NCI-H187 (cell line): ENCODE data around the gene MECP2.
A peak's percentile ranks its signal among the peaks of the same experiment; 100 is the strongest.

Experiments
- DNase-seq, 2 experiments: peaks; one replicate each; lab custom pipeline; 2025; lab: John Stamatoyannopoulos, UW

The MECP2 gene

DNA sequence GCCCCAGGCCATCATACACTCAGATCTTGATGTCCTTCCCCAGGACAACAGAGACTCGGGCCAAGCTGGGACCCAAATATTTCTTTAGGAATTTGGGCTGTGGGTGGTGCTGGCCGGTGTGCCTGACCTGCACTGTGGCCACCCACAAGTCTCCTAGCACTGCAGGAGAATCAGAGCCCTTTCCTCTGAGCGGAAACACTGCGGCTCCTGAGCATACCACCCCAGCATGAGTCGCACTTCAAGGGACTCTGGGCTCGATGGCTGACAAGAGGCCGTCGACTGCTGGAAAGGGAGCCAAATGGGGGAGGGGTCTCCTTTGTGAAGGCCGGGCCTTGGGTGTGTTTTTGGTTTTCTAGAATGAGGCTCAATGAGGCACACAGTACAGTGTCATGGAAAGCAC, 64.9 kb downstream of the MECP2 start:
- DNase-seq, result no peak

DNA sequence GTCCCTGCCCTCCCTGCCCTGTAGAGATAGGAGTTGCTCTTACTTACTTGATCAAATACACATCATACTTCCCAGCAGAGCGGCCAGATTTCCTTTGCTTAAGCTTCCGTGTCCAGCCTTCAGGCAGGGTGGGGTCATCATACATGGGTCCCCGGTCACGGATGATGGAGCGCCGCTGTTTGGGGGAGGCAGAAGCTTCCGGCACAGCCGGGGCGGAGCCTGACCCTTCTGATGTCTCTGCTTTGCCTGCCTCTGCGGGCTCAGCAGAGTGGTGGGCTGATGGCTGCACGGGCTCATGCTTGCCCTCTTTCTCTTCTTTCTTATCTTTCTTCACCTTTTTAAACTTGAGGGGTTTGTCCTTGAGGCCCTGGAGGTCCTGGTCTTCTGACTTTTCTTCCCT, 65.4 kb downstream of the MECP2 start:
- DNase-seq, result no peak

DNA sequence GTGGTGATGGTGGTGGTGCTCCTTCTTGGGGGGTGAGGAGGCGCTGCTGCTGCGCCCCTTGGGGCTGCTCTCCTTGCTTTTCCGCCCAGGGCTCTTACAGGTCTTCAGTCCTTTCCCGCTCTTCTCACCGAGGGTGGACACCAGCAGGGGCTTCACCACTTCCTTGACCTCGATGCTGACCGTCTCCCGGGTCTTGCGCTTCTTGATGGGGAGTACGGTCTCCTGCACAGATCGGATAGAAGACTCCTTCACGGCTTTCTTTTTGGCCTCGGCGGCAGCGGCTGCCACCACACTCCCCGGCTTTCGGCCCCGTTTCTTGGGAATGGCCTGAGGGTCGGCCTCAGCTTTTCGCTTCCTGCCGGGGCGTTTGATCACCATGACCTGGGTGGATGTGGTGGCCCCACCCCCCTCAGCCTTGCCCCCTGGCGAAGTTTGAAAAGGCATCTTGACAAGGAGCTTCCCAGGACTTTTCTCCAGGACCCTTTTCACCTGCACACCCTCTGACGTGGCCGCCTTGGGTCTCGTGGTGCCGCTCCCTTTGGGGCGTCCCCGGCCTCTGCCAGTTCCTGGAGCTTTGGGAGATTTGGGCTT, 66.7 kb downstream of the MECP2 start:
- no peak for DNase-seq

DNA sequence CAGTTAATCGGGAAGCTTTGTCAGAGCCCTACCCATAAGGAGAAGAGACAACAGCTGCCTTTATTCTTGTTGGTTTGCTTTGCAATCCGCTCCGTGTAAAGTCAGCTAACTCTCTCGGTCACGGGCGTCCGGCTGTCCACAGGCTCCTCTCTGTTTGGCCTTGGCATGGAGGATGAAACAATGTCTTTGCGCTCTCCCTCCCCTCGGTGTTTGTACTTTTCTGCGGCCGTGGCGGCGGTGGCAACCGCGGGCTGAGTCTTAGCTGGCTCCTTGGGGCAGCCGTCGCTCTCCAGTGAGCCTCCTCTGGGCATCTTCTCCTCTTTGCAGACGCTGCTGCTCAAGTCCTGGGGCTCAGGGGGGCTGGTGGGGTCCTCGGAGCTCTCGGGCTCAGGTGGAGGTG, 67.3 kb downstream of the MECP2 start:
- no peak for DNase-seq

DNA sequence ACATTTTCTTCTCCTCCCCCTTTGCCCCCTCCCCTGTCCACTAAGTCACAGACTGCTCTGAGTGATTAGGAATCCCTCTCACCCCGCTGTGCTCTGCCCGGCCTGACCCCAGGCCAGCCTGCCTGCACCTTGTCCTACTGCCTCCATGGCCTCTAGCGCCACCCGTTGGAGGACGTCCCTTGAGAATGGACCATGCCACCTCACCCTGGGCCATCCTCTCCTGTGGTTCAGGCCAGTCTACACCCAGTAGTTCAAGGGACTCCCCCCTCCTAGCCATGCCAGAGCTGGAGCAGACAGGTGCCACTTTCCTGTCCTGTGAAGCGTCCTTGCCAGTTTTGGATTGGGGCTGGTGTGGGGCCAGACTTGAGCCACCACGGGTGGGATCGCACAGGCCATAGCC, 68.1 kb downstream of the MECP2 start:
- DNase-seq, result no peak

DNA sequence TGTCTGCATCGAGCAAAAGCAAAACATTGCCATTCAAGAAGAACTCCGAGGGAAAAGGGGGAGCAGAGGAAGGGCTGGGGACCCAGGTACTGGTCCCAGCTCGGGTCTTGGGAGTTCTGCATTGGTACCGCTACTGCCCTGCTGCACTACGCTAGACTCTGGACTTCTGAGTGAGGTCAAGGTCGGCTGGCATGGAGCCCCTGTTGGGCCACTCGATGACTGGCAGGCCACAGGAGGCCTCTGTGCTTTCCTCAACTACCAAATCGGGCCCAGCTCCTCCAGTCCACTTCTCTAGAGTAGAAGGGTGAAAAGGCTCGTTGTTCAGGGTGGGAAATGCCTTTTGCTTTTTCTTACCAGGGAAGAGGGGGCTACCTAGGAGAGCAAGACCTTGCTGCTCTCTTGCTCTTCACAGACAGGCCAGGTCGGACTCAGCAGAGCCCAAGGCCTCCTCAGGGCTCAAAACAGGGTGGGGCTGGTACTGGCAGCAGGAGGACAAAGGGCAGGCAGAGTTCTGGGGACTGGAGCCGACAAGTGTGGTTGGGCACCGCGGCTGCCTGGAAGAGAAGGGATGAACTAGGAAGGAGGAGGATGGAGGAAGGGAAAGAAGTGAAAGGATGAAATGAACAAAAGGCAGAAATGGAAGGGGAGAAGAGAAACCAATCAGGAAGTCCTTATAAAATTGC, 68.9 kb downstream of the MECP2 start:
- DNase-seq, result no peak

DNA sequence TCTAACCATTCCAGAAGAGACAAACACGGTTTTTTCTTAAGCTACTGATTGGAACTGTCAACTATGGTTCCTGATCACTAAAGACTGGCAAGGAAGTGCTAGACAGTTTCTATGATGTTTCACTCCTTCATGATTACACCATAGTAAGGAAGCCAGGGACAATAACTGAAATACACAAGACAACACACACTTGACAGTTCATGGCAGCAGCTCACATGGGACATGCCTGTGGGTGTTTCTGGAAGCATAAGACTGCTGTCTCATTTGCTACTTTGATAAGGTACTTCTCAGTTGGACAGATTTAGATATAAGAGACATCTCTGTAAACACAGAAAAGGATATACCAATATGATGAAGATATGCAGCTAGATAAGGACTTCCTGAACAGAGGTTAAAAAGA, 69.5 kb downstream of the MECP2 start:
- no peak for DNase-seq

DNA sequence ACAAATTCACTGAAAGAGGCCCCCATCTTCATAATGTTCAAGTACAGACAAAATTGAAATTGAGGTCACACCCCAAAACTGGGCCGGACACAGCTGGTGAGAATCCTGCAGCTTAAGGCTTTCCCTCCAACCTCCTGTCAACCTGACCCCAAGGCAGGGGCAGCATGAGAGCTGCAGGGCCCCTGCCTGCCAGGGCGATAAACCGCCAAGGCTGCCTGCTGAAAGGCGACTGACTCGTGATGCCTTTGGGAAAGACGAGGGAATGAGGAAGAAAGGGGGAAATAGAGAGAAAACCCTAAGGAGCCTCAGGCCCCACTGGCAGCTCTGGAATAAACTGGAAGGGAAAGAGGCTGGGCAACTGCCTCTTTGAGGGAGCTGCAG, 70.5 kb downstream of the MECP2 start:
- no peak for DNase-seq

DNA sequence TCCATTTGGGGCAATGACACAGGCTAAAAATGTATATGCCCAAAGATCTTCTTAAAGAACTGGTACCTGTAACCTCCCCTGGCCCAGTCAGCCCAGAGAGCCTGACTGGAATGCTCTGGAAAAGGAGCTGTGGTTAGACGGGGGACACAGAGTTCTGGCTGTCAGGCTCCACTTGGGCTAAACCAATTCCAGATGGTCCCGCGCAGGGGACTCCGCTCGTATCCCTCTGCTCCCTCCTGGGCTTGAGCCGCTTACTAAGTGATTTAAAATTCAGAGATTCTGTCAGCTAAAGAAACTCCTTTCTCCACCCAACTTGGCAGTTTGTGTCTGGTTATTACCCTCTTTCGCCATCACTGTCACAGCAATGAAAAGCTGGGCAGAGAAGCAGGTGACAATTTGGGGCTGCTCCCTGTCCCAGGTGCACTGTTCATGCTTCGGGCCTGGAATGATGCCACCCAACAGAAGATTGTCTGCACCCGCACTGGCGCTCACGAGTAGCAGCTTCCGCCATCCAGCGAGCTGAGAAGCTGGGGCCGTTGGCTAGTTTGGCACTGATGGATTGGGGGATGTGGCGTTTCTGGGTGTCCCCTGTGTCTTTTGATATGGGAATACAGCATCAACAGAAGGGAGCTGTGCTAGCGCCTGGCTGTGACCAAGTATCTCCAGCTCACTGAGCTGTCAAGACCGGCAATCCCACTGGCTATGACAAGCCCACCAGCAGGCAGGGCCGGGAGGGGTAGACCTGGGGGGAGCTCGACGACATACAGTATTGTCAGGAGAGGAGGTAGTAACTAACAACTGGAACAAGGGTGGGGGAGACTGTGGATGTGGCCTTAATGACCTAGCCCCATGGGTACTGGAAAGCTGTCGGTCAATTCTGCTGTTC, 71.1 kb downstream of the MECP2 start:
- DNase-seq, result no peak

DNA sequence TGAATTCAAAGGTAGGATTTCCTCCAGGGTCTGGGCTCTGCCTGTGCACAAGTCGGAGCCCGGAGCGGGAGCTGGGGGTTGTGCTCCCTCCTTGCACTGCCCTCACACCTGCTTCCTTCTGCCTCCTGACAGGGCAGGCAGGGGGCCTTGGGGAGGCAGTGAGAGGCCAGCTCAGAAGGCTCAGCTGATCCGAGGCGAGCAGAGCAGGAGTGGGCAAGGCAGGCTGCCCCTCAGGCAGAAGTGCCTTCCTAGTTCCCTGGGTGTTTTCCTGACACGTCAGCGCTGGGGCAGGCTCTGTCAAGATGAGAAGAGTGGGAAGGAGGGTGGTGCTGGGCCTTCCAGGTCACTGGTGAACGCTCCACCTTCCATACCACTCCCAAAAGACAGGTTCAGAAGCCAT, 72.3 kb downstream of the MECP2 start:
- no peak for DNase-seq

DNA sequence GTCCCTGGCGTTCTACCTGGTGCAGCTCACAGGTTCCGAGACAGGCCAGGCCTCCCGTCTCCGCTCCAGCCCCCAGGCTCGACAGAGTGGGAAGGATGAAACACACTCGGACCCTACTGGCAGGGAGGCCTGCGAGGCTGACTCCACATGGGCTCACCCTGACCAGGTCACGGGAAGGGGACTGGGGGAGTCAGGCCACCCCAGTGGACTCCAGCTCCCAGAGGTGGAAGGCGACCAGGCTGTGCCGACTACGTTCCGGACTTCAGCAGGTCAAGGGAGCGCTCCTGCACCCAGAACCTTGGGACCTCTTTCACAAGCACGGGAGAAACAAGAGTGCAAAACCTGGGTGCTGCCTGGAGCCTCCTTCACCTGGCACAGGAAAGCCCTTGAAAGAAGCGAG, 73.2 kb downstream of the MECP2 start:
- DNase-seq, result no peak

DNA sequence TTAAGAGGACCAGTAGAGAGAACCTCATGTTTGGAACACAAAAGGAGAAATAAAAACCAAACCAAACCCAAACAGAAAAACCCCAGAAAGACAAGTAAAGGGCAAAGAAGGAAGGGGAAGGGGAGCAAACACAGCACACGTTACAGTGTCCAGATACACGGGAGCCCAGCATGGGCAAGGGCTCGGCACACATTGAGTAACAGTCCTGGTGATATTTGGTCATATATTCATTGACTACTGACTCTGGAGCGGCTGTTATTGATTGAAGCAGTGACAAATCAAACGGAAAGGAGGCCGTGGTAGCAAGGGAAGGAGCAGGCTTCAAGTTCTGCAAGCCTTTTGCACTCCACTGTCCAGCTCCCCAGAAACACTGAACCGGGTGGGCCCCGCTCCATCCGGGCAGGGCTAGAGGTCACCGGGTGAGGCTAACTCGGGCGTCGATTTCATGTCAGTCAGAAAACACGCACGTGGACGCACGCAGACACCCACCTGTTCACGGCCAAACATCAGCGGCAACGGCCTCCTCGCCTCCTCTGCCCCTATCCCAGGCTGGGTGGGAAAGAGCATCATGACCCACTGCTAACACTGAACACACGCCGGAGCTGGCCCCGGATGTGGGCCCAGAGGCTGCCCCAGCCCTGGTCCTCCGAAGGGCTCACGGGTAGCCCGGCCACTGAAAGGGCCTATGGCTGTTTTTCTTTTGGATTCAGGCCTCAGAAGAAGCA, 74.1 kb downstream of the MECP2 start:
- no peak for DNase-seq

DNA sequence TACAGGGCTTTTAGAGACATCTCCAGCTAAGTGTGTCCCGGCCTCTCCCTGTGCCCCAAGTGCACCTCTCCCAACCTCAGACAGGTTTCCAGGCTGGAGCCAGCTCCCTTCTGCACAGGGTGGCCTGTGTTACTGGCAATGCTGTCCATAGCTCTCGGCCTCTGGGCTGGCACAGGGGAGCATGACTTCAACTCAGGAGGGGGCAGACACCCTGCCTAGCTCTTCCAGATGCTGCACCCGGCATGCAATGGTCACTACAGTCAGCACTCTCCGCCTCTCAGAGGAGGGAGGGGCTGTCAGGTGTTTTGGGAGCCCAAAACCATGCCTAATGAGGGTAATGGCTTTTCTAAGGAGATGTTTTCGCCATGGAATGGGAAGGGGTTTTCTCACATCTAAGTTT, 75.4 kb downstream of the MECP2 start:
- DNase-seq, result no peak

DNA sequence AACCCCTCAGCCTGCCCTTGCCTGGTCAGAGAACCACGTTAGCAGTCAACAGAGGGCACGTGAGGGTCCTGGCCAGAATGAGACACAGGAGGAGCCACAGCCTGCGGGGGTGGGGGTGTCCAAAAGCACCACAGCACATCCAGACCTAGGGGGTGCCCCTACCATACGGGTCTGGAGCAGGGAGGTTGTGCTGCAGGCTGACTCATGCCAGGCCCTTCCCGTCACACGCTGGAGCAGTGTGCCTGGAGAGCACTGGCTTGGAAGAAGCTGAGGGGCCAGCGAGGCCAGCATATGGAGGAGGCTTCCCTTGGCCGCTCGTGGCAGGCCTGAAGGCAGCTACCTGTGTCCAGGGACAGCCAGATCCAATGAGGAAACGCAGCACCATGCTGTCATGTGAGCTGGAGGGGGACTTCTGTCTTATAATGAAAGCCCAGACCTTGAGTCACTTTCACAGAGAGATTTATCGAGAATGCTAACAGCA, 76.3 kb downstream of the MECP2 start:
- no peak for DNase-seq

DNA sequence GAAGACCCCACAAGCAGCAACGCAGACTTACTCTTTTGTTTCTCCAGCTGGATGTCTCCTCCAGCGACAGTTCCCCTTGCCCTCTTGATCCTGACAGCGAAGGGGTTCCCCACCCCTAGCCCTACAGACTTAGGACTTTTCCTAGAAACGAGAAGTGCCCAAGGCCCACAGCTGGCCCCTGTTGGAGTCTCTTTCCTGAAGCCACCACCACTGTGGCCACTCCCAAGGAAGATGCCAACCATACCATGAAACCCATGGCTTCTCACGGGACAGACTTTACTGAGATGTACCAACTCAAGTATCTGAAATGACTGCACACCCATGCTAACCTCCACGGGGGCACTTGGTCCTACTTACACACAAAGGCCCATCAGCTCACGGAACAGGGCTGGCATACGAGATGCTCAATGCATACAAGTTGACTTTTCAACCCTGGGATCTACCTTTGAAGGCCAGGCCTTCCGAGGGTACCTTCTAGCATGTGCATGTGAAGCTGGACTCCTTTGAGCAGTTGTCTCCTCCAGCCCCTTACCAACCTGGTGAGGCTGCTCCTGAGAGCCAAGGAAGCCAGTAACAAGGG, 76.9 kb downstream of the MECP2 start:
- DNase-seq, result no peak

DNA sequence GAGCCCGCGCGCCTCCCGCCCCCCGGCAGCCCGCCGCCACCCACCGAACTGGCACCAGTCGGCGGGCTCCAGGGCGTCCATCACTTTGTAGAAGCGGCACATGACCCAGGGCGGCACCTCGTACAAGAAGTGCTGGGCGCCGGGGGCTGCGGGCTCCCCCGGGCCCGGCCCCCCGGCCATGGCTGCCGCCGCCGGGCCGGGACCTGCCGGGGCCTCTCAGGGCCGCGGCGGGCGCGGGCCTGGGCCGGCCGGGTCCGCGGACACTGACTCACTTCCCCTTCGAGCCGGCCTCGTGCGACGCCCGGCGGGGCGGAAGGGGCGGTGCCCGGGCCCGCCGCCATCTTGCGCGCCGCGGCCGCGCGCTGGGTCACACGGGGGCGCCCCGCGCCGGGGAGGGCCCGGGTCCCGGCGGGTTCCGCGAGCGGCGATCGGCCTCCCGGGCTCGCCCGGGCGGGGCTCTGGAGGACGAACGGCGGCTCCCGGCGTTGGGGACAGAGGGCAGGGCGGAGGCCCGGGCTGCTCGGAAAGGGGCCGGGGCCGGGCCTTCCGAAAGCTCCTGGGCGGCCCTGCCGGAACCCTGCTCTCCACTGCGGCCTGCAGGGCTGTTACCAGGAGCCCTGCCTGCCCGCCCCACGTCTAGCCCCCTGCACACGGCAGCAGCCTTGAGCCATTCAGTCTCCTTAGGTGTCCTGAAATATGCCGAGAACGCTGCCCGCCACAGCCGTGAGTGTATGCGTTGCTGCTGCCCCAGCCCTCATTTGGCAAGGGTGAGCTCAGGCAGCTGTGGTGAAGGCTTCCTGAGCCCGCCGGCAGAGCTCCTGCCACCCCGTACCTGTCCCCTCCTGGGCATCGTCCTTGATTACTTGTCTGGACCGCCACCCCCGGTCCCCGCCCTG, 77.6 kb downstream of the MECP2 start, which contains the start of gene IRAK1:
Gene IRAK1, minus strand, starts transcription at position 270 of the 896 bp plus-strand sequence. Its CDS starts 90 bp downstream, at position 180.
- peak in 1 of 2 experiments; percentile 24 for DNase-seq

DNA sequence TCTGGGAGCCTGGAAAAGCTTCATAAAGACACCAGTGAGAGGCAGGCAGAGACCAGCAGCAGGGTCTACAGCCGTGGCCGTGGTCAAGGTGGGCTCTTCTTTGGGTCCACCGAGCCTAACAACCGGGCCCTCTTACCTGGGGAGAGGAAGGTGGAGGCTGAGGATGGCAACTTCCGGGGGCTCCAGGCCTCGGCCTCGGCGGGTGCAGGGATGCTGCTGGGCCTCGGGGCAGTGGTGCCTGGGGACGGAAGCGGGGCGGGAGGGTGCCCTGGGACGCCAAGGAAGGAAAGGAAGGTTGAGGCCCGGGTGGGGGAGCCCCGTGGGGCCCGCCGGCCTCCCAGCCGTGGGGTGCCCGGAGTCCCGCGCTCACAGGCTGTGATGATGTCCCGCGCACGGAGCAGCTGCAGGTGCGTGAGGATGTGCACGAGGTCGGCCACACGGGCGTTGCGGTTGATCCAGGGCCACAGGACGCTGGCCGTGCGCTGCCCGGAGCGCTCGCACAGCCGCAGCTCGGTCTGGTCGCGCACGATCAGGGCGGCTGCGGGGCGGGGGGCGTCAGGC, 78.4 kb downstream of the MECP2 start:
- DNase-seq, result no peak

DNA sequence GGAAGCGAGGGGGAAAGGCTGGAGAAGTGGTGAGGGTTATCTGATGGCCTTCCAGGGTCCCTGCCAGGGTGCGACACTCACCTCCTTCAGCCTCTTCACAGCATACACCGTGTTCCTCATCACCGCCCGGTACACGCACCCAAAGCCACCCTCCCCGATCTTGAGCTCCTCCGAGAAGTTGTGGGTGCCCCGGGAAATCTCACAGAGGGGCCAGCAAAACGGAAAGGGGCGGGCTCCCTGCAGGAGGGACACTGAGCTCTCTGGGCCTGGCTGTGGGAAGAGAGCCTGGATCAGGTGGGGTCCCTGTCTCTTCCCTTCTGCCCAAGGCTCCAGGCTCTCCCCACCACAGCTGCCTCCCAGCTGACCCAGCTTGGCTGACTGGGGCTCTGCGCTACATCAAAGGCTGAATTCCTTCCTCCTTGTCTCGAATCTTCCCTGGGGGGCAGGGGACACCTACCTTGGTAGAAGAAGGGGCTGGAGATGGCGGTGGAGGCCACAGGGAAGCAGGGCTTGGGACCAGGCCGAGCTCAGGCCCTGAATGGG, 78.9 kb downstream of the MECP2 start:
- DNase-seq, result no peak

DNA sequence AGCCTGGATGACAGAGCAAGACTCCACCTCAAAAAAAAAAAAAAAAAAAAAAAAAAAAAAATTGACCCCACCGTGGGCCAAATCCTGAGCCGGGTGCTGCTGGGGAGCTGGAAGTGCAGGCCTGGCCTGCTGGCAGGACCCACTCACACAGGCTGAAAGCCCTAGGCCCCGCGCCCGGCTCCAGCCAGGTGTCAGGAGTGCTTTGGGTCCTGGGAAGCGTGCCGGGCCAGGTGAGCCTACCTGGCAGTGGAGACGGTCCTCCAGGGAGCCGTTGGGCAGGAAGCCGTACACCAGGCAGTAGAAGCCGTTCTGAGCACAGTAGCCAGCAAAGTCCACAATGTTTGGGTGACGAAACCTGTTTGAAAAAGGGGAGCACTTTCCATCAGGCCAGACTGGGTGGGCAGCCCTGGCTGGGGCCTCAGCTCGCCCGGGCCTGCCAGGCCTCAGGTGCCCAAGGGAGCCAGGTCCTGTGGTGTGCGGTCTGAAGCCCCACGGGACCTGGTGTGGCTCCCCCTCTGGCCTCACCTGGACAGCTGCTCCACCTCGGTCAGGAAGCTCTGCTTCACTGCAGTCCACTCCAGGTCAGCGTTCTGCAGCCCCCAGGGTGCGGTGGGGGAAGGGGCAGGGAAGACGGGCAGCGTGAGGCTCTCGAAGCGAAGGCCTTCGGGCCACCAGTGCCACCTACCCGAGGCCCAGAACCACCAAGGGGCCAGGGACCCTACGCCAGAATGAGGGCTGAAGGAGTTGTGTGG, 79.6 kb downstream of the MECP2 start:
- no peak for DNase-seq
